HEK293 (cell line): Measurements from ENCODE around the gene BAZ2B.

Source experiments
- CTCF ChIP-seq: fragments of 450-650 bp; formaldehyde crosslinking; IDR thresholded peaks from 2 replicates; pipeline ENCODE4 v1.5.1; 2016; ENCODE audit warnings: missing biosample characterization, missing genetic modification characterization
- IKZF3 ChIP-seq: fragments of 450-650 bp; IDR thresholded peaks from 2 replicates; pipeline ENCODE4 v1.5.0; 2018; ENCODE audit warnings: missing biosample characterization, mild to moderate bottlenecking, missing genetic modification characterization, moderate library complexity
- PRDM2 ChIP-seq: fragments of 450-650 bp; formaldehyde crosslinking; IDR thresholded peaks from 2 replicates; pipeline ENCODE4 v1.5.1; 2016; ENCODE audit warnings: missing biosample characterization, missing genetic modification characterization, borderline replicate concordance
- TSHZ1 ChIP-seq: fragments of 450-650 bp; formaldehyde crosslinking; IDR thresholded peaks from 2 replicates; pipeline ENCODE4 v1.5.1; 2016; ENCODE audit warnings: missing biosample characterization, missing genetic modification characterization, borderline replicate concordance
- ZFP37 ChIP-seq: fragments of 450-650 bp; formaldehyde crosslinking; IDR thresholded peaks from 2 replicates; pipeline ENCODE4 v1.5.1; 2016; ENCODE audit warnings: missing biosample characterization, missing genetic modification characterization
- ZNF114 ChIP-seq: fragments of 450-650 bp; formaldehyde crosslinking; IDR thresholded peaks from 2 replicates; pipeline ENCODE4 v1.5.0; 2017; ENCODE audit warnings: missing biosample characterization, missing genetic modification characterization
- ZNF146 ChIP-seq: fragments of 450-650 bp; formaldehyde crosslinking; IDR thresholded peaks from 2 replicates; pipeline ENCODE4 v1.5.1; 2016; ENCODE audit warnings: missing biosample characterization, missing genetic modification characterization
- ZNF555 ChIP-seq: fragments of 450-650 bp; formaldehyde crosslinking; conservative IDR thresholded peaks from 2 replicates; pipeline ENCODE4 v1.5.1; 2017; ENCODE audit warnings: missing biosample characterization, mild to moderate bottlenecking, missing genetic modification characterization, inconsistent platforms
- ZNF776 ChIP-seq: fragments of 450-650 bp; formaldehyde crosslinking; IDR thresholded peaks from 2 replicates; pipeline ENCODE4 v1.5.0; 2017; ENCODE audit warnings: missing biosample characterization, missing genetic modification characterization, borderline replicate concordance

- TF ChIP-seq ZNF146 (tag by site-specific recombination): no peak
- no peak for TF ChIP-seq ZNF114 (tag by site-specific recombination)
- TF ChIP-seq ZNF555 (tag by site-specific recombination): no peak
- no peak for TF ChIP-seq ZNF776 (tag by site-specific recombination)
- TF ChIP-seq CTCF: no peak
- no peak for TF ChIP-seq PRDM2
- no peak for TF ChIP-seq TSHZ1 (tag by site-specific recombination)
- TF ChIP-seq ZFP37 (tag by site-specific recombination): no peak
- no peak for TF ChIP-seq IKZF3 (tag by site-specific recombination)
These were observed 32.3 kb upstream of the BAZ2B start for GRCh38 chr2:159648643-159649042.
